Lower leg skin (tissue), 3 donors: ENCODE data around the gene FOXL3.

Experiments used
- CTCF ChIP-seq, 3 donors: fragments of 450-650 bp; IDR thresholded peaks; one replicate each; pipeline ENCODE4 v1.5.1; 2016; ENCODE audit warnings: antibody characterized with exemption in 3 of 3, mild to moderate bottlenecking in 3 of 3, moderate library complexity in 2 of 3
- POLR2A ChIP-seq, 2 donors: fragments of 450-650 bp; IDR thresholded peaks; one replicate each; pipeline ENCODE4 v1.6.1; 2016 to 2017; ENCODE audit warnings: antibody characterized with exemption in 2 of 2, mild to moderate bottlenecking in 1 of 2, moderate library complexity in 1 of 2

DNA sequence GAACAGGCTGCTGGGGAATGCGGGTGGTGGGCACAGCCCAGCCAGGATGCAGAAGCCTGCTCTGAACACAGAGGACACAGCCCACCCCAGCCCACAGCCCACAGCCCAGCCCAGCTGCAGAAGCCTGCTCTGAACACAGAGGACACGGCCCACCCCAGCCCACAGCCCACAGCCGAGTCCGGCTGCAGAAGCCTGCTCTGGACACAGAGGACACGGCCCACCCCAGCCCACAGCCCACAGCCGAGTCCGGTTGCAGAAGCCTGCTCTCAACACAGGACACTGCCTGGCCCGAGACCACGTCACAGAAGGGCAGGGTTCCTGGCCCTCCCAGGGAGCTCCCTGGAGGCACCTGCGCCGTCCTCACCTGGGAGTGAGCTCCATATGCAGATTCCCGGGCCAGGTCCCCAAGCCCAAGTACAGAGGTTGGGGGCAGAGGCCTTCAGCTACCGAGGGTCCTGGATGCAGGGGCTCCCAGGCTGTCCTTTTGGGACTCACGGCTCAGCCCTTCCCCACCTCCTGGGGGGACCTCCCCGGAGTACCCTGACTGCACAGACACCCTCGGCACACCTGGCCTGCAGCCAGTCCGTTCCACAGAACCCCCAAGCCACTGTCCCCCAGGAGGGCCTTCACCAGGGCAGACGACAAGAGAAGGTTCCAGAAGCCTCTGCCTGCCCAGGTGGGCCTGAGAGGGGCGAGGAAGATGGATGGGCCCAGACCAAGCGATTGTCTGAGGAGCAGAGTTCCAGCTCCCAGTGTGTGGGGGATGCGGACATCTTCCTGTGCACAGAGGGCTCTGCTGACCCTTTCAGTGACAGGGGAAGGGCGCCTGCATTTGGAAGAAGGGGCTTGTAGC, 23.7 kb upstream of the FOXL3 start:
- TF ChIP-seq CTCF (IDR thresholded peaks at IDR 0.05) = no peak
- no peak for TF ChIP-seq POLR2A (IDR thresholded peaks at IDR 0.05)
